Hepatocyte (in vitro differentiated cells): Measurements from ENCODE around the gene FBXO8. TPM values are rescaled to one million over a fixed set of nuclear protein-coding genes. Genes with fewer than 3 reads are reported as not detected.

Experiments used
- DNase-seq: peaks from one replicate; pipeline ENCODE4 v3.0.0-alpha.2; 2016; ENCODE audit warnings: low spot score
- H2AFZ ChIP-seq: fragments of 200-600 bp; sonication (generic); 2 replicates; pipeline ENCODE4 v1.6.0; 2016; ENCODE audit warnings: antibody characterized with exemption, mild to moderate bottlenecking
- H3K27ac ChIP-seq: fragments of 200-600 bp; sonication (generic); 2 replicates; pipeline ENCODE4 v1.5.1; 2016; ENCODE audit warnings: mild to moderate bottlenecking
- H3K27me3 ChIP-seq: fragments of 200-600 bp; sonication (generic); 2 replicates; pipeline ENCODE4 v1.6.1; 2016
- H3K36me3 ChIP-seq: fragments of 200-600 bp; sonication (generic); replicated peaks from 2 replicates; pipeline ENCODE4 v1.5.1; 2016; ENCODE audit warnings: low read depth; ENCODE audit not compliant: insufficient read depth
- H3K4me1 ChIP-seq: fragments of 200-600 bp; sonication (generic); 2 replicates; pipeline ENCODE4 v1.5.1; 2016; ENCODE audit warnings: mild to moderate bottlenecking, moderate library complexity; ENCODE audit not compliant: insufficient read depth
- H3K4me2 ChIP-seq: fragments of 200-600 bp; sonication (generic); 2 replicates; pipeline ENCODE4 v1.6.0; 2016
- H3K4me3 ChIP-seq: fragments of 200-600 bp; sonication (generic); 2 replicates; pipeline ENCODE4 v1.5.1; 2016; ENCODE audit warnings: mild to moderate bottlenecking
- H3K79me2 ChIP-seq: fragments of 200-600 bp; sonication (generic); 2 replicates; pipeline ENCODE4 v1.6.0; 2017; ENCODE audit warnings: mild to moderate bottlenecking
- H3K9me2 ChIP-seq: fragments of 200-600 bp; sonication (generic); replicated peaks from 2 replicates; pipeline ENCODE4 v1.6.0; 2017; ENCODE audit warnings: mild to moderate bottlenecking; ENCODE audit not compliant: insufficient read depth
- H3K9me3 ChIP-seq: fragments of 200-600 bp; sonication (generic); 2 replicates; pipeline ENCODE4 v1.5.1; 2016; ENCODE audit warnings: low read depth, mild to moderate bottlenecking
- H4K20me1 ChIP-seq: fragments of 200-600 bp; sonication (generic); 2 replicates; pipeline ENCODE4 v1.6.0; 2016; ENCODE audit warnings: mild to moderate bottlenecking; ENCODE audit not compliant: insufficient read depth, poor library complexity, severe bottlenecking
- CTCF ChIP-seq: fragments of 200-600 bp; sonication (generic); IDR thresholded peaks from 2 replicates; pipeline ENCODE4 v1.5.1; 2016; ENCODE audit warnings: antibody characterized with exemption, mild to moderate bottlenecking; ENCODE audit not compliant: poor library complexity
- EZH2 ChIP-seq: fragments of 200-600 bp; sonication (generic); IDR thresholded peaks from 2 replicates; pipeline ENCODE4 v1.6.1; 2016; ENCODE audit warnings: antibody characterized with exemption, mild to moderate bottlenecking, borderline replicate concordance
- EZH2phosphoT487 ChIP-seq: fragments of 200-600 bp; sonication (generic); IDR thresholded peaks from one replicate; pipeline ENCODE4 v1.6.1; 2018; ENCODE audit warnings: antibody characterized with exemption, mild to moderate bottlenecking, low read depth, moderate library complexity; ENCODE audit not compliant: unreplicated experiment, severe bottlenecking
- WGBS: methylation state at CpG from one replicate; pipeline ENCODE4 v1.1.6; 2016; ENCODE audit warnings: low lambda C conversion rate; ENCODE audit errors: missing lambda C conversion rate; 5-methylcytosine and 5-hydroxymethylcytosine counted together
- polyA plus RNA-seq: library from polyadenylated mRNA; unstranded; fragments of >200 nt; fragmentation: Nextera tagmentation; extraction: Ambion mirVana; gene quantifications from 2 replicates; pipeline ENCODE4 v1.2.1, GENCODE V29; 2016
- total RNA-seq: library from RNA; depleted of rRNA; stranded (reverse); fragments of >200 nt; gene quantifications from 2 replicates; pipeline ENCODE4 v1.2.3, GENCODE V29; 2014

The FBXO8 gene
- total and polyA plus RNA-seq, 2 experiments from 2014 or later = 21.3 to 35.7 TPM

- no peak for TF ChIP-seq EZH2phosphoT487
- no peak for TF ChIP-seq EZH2
- no peak for TF ChIP-seq CTCF
- Histone ChIP-seq H3K4me3 (no peak overlapping the region), H3K4me1 (no peaks in the 10 kb centered on the region), H3K27me3 (no peaks in the 10 kb centered on the region), H3K4me2 (no peak overlapping the region), H3K9me3 (no peaks in the 10 kb centered on the region), H2AFZ (no peak overlapping the region), H4K20me1 (no peaks in the 10 kb centered on the region), H3K27ac (no peak overlapping the region), H3K79me2 (no peaks in the 10 kb centered on the region), H3K9me2 (no peaks in the 10 kb centered on the region), H3K36me3 (no peaks in the 10 kb centered on the region)
- DNase-seq = no peak
- WGBS = 83% methylated on average over 1 of the region's 1 CpG
Observed at GRCh38 chr4:174244441-174244840, 39.0 kb downstream of the FBXO8 start.

- Histone ChIP-seq H3K79me2 (no peaks in the 10 kb centered on the region), H3K4me3 (no peak overlapping the region), H3K27me3 (no peaks in the 10 kb centered on the region), H3K9me3 (no peaks in the 10 kb centered on the region), H3K9me2 (no peaks in the 10 kb centered on the region), H2AFZ (no peak overlapping the region), H3K4me2 (no peak overlapping the region), H4K20me1 (no peaks in the 10 kb centered on the region), H3K27ac (no peak overlapping the region), H3K36me3 (no peaks in the 10 kb centered on the region), H3K4me1 (no peaks in the 10 kb centered on the region)
- 81% methylated on average over 3 of the region's 3 CpGs for WGBS
- no peak for DNase-seq
- TF ChIP-seq EZH2phosphoT487 (no peak), EZH2 (no peak), CTCF (no peak)
Observed at GRCh38 chr4:174241162-174241561, 42.3 kb downstream of the FBXO8 start.

- 78% methylated on average over 3 of the region's 3 CpGs for WGBS
- no peak for DNase-seq
Observed at GRCh38 chr4:174236359-174236758, 47.1 kb downstream of the FBXO8 start.

GRCh38 chr4:174230680-174231079, 52.8 kb downstream of the FBXO8 start:
- no peak for TF ChIP-seq CTCF
- TF ChIP-seq EZH2 = no peak
- TF ChIP-seq EZH2phosphoT487 = no peak
- H3K79me2 ChIP-seq = no peaks in the 10 kb centered on the region
- no peak overlapping the region for H3K4me2 ChIP-seq
- H3K27me3 ChIP-seq = no peaks in the 10 kb centered on the region
- H2AFZ ChIP-seq = no peak overlapping the region
- no peak overlapping the region for H3K27ac ChIP-seq
- no peaks in the 10 kb centered on the region for H3K4me1 ChIP-seq
- DNase-seq = no peak
- H3K36me3 ChIP-seq = no peaks in the 10 kb centered on the region
- no peak overlapping the region for H3K4me3 ChIP-seq
- no peaks in the 10 kb centered on the region for H3K9me3 ChIP-seq
- no peaks in the 10 kb centered on the region for H4K20me1 ChIP-seq
- WGBS = 87% methylated on average over 4 of the region's 4 CpGs
- no peaks in the 10 kb centered on the region for H3K9me2 ChIP-seq

More at GRCh38 chr4:174236359-174236758, 47.1 kb downstream of the FBXO8 start:
- Histone ChIP-seq H3K4me1 (no peaks in the 10 kb centered on the region), H3K9me3 (no peaks in the 10 kb centered on the region), H3K79me2 (no peaks in the 10 kb centered on the region), H2AFZ (no peak overlapping the region), H4K20me1 (no peaks in the 10 kb centered on the region), H3K9me2 (no peaks in the 10 kb centered on the region), H3K27ac (no peak overlapping the region), H3K36me3 (no peaks in the 10 kb centered on the region), H3K4me3 (no peak overlapping the region), H3K27me3 (no peaks in the 10 kb centered on the region), H3K4me2 (no peak overlapping the region)
- TF ChIP-seq EZH2 = no peak
- no peak for TF ChIP-seq EZH2phosphoT487
